ENCODE data around the gene EFEMP2.

EFEMP2 gene

DNA sequence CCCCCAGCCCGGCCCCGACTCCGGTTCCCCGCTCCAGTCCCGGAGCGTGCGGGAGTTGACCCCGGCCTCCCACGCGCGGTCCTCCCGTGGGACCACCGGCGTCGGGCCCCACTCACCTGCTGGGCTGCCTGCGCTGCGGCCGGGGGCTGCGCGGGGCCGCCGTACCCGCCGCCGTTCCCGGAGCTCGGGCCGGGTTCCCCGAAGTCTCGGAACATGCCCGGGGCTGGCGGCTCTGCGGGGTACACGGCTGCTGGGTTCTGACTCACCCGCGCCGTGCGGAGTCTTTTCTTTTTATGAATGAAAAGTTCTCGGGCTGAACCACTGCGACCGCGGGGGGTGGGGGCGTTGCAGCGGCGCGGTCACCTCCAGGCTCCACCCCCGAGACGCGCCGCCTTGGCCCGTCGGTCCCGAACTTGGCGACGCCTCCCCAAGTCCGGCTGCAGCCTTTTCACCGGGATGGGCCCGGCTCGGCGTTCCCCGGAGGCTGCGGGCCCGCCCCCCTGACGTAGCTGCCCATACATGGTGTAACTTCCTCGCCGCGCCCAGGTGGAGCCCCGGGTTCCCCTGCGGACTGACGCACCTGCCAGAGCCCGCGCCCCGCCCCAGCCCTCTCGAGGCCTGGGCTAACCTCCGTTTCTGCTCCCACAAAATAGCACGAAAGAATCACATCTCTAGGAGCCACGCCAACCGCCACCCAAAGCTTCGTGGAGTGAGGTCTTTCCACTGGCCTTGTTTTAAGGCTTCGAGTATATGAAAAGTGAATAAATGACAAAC, 27.7 kb upstream of the EFEMP2 start, which contains the start of gene FOSL1:
TSS of gene FOSL1 (minus strand) at position 264 of the 774 bp plus-strand sequence. CDS start at position 215, 49 bp downstream.
- peak within 1 kb of the TSS; percentile 82 for H3K4me3 ChIP-seq (ENCODE audit: low read depth, low read length)
- TF ChIP-seq, protein P1, sequence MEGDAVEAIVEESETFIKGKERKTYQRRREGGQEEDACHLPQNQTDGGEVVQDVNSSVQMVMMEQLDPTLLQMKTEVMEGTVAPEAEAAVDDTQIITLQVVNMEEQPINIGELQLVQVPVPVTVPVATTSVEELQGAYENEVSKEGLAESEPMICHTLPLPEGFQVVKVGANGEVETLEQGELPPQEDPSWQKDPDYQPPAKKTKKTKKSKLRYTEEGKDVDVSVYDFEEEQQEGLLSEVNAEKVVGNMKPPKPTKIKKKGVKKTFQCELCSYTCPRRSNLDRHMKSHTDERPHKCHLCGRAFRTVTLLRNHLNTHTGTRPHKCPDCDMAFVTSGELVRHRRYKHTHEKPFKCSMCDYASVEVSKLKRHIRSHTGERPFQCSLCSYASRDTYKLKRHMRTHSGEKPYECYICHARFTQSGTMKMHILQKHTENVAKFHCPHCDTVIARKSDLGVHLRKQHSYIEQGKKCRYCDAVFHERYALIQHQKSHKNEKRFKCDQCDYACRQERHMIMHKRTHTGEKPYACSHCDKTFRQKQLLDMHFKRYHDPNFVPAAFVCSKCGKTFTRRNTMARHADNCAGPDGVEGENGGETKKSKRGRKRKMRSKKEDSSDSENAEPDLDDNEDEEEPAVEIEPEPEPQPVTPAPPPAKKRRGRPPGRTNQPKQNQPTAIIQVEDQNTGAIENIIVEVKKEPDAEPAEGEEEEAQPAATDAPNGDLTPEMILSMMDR (conservative IDR thresholded peaks at IDR 0.05; ENCODE audit: low read depth, low read length) = no peak
- peak; percentile 97 for DNase-seq (ENCODE audit: low read depth)

DNA sequence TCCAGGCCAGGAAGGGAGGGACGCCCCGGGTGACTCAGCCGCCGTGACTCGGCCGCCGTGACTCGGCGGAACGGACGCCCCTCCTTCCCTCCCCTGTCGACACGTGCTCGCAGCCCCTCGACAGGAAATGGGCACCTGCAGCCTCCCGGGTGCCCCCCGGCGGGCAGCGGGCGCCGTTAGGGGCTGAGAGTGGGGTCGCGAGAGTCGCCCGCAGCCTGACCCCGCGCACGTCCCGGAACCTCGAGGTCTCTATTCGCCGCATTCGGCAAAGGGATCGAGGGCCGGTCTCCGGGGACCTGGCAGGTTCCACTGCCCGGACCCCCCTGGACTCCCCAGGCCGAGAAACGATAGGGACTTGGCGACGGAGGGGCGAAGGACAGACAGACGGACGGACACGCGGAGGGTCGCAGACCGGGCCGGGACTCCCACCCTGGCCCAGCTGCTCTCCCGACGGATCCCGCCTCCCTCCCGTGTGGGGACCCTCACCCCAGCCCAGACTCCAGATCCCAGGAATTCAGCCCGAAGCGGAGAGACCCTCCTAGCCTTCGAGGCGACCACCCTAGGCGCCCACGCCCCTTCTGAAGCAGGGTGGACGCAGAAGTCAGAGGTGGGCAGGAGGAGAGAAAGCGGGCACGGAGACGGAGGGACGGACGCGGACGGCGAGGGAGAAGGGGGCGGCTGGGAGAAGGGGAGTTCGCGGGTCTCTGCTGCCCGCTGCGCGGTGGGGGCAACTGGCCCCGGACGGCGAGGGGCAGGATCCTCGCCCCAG, 26.9 kb upstream of the EFEMP2 start:
- DNase-seq (ENCODE audit: low read depth) = peak; percentile 62
- H3K4me3 ChIP-seq (ENCODE audit: low read depth, low read length) = peak overlapping the region; percentile 82

DNA sequence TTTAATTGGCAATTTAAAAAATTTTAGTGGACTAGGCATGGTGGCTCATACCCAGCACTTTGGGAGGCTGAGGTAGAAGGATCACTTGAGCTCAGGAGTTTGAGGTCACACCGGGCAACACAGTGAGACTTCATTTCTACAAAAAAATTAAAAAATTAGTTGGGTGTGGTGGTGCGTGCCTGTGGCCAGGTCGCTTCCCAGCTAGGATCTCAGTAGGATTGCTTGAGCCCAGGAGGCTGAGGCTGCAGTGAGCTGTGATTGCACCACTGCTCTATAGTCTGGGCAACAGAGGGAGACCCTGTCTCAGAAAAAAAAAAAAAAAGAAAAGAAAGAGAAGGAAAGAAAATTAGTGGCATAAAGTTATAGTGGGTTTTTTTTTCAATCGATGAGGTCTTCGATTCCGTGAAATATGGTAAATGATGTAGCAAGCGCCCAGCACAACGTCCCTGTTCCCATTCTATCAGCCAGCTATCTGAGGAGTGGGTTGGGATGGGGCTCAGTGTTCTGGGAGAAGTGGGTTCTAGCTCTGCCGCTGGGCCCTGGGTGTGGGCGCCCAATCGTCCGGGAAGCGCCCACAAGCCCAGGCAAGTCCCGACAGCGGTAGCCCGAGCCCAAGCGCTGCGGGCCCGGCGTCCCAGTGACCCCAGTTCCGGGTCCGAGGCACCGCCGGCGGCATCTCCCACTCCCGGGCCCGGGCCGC, 26.2 kb upstream of the EFEMP2 start:
- peak; percentile 34 for DNase-seq (ENCODE audit: low read depth)
- TF ChIP-seq, protein P1 (conservative IDR thresholded peaks at IDR 0.05; ENCODE audit: low read depth, low read length) = no peak
- H3K4me3 ChIP-seq (ENCODE audit: low read depth, low read length) = peak overlapping the region; percentile 82

More for the DNA sequence above, 26.9 kb upstream of the EFEMP2 start:
- TF ChIP-seq, protein P1 (conservative IDR thresholded peaks at IDR 0.05; ENCODE audit: low read depth, low read length) = no peak

DNA sequence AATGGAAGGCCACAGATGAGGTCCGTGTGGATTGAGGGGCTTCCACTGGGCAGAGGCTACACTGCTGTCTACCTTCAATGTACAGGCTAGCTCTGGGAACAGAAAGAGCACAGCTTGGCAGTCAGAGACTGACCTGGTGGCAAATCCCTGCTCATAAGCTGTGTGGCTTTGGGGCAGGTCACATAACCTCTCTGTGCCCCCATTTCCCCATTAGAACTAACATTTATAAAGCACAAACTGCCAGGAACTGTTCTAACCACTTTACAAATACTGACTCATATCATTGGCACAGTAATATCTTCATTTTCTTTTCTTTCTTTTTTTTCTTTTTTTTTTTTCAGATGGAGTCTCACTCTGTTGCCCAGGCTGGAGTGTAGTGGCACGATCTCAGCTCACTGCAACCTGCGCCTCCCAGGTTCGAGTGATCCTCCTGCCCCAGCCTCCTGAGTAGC, 24.4 kb upstream of the EFEMP2 start:
- TF ChIP-seq, protein P1 (conservative IDR thresholded peaks at IDR 0.05; ENCODE audit: low read depth, low read length) = no peak
- no peak overlapping the region for H3K4me3 ChIP-seq (ENCODE audit: low read depth, low read length)
- DNase-seq (ENCODE audit: low read depth) = no peak

DNA sequence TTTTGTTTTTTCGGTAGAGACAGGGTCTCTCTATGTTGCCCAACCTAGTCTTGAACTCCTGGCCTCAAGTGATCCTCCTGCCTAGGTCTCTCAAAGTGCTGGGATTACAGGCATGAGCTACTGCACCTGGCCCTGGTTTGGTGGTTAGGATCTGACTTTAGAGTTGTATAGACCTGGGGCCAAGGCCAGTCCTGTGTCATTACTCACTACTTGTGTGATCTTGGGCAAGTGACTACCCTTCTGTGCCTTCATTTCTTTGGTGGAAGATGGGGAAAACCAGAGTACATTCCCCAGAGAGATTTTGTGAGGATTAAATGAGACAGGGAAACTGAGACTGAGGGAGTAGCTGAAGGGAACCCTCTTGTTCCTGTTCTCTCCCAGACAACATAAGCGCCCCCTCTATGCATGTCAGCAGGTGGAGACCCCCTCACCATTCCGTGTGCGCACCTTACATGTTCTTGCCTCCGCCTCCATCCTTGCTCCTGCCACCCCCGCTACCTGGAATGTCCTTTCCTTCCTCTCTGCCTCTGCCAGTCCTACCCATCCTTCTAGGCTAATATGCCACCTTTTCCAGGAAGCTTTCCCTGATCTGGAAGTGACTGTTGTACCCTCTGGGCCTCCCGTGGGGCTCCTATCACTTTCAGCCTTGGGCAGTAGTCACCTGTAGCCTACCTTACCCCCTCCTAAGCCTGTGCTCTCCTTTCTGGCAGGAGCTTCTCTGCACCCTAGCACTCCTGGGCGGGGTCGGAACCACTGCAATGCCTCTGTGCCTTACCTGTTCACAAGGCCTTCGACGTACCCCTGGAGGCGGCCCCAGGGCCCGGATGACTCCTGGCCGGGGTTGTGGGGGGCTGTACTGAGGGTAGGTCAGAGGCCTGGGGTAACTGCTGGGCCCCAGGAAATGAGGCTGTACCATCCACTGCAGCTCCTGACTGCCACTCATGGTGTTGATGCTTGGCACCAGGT, 23.7 kb upstream of the EFEMP2 start:
- H3K4me3 ChIP-seq (ENCODE audit: low read depth, low read length) = no peak overlapping the region
- no peak for DNase-seq (ENCODE audit: low read depth)

More for the DNA sequence above, 23.7 kb upstream of the EFEMP2 start:
- TF ChIP-seq, protein P1 (conservative IDR thresholded peaks at IDR 0.05; ENCODE audit: low read depth, low read length) = no peak

Measured in choroid plexus epithelial cell (primary cell).